Right lobe of liver (tissue), 6 donors: Measurements from ENCODE around the gene DCHS2. TPM values are rescaled to one million over a fixed set of nuclear protein-coding genes. Genes with fewer than 3 reads are reported as not detected.

Experiments used
- ATAC-seq, 4 donors: fragments of 200-7000 bp; cut with Tn5 transposase; one replicate each; pipeline ENCODE4 v1.9.1; 2020; ENCODE audit warnings: mild to moderate bottlenecking in 4 of 4, moderate library complexity in 4 of 4
- DNase-seq, 3 donors: peaks; one replicate each; pipeline ENCODE4 v3.0.0-alpha.2; 2020
- H3K27ac ChIP-seq, 3 donors: fragments of 200-600 bp; one replicate each; pipeline ENCODE4 v1.8.0; 2022
- H3K27me3 ChIP-seq, 2 donors: fragments of 200-600 bp; one replicate each; pipeline ENCODE4 v1.8.0; 2022
- H3K36me3 ChIP-seq, 4 donors: fragments of 200-600 bp; sonication (generic) in 1 of 4; one replicate each; pipeline versions ENCODE4 v1.5.1 to v1.8.0; 2017 to 2022; ENCODE audit warnings: control low read depth in 1 of 4
- H3K4me1 ChIP-seq, 4 donors: fragments of 200-600 bp; sonication (generic) in 1 of 4; one replicate each; pipeline versions ENCODE4 v1.5.1 to v1.8.0; 2017 to 2022; ENCODE audit warnings: control low read depth in 1 of 4
- H3K4me3 ChIP-seq, 3 donors: fragments of 200-600 bp; one replicate each; pipeline ENCODE4 v1.8.0; 2022
- H3K9me3 ChIP-seq, 4 donors: fragments of 200-600 bp; sonication (generic) in 1 of 4; one replicate each; pipeline versions ENCODE4 v1.5.1 to v1.8.0; 2017 to 2022; ENCODE audit warnings: control low read depth in 1 of 4
- CTCF ChIP-seq, 4 donors: fragments of 200-600 bp in 3 of 4; fragments of 450-650 bp in 1 of 4; IDR thresholded peaks; one replicate each; pipeline versions ENCODE4 v1.5.1 to v1.8.0; 2016 to 2022; ENCODE audit warnings: antibody characterized with exemption in 4 of 4, mild to moderate bottlenecking in 2 of 4
- POLR2A ChIP-seq: fragments of 450-650 bp; IDR thresholded peaks from one replicate; pipeline ENCODE4 v1.6.1; 2017; ENCODE audit warnings: antibody characterized with exemption, mild to moderate bottlenecking
- WGBS: methylation state at CpG from one replicate; pipeline ENCODE4 v1.1.6; 2018; ENCODE audit warnings: low coverage, low lambda C conversion rate; ENCODE audit not compliant: insufficient coverage; ENCODE audit errors: missing lambda C conversion rate; 5-methylcytosine and 5-hydroxymethylcytosine counted together
- intact Hi-C, 2 donors: fragments of 100-400 bp; cut with DNase I; formaldehyde crosslinking; loops; one replicate each; pipeline versions ENCODE4 v1.11.2 to v1.14.1; 2022
- total RNA-seq, 6 experiments: library from RNA; depleted of rRNA in 2 of 6; stranded (reverse); fragments of >200 nt in 2 of 6; fragmentation: NEBNext Ultra II Directional in 3 of 6; extraction: Animal tissue kit (Norgen Biotek cat#: 25700) in 3 of 6; gene quantifications; one replicate each; pipeline versions ENCODE4 v1.1.0 to v1.2.4, GENCODE V29; 2016 to 2023
- donor health status: DM: no; HTN: yes; CAD: no.
- donor health status: DM: no; HTN: no; CAD: no.
- donor health status: DM: no; HTN: no; CAD: no.
- donor health status: DM: no; HTN: yes; CAD: no.
- donor health status: DM: no; HTN: yes; CAD: no.

Gene DCHS2
- total RNA-seq, 6 experiments from 2014 or later = 0.07 to 0.37 (median 0.12) TPM; not detected in 1

GRCh38 chr4:154189346-154189745, 302.3 kb downstream of the DCHS2 start:
- 43% methylated on average over 4 of the region's 4 CpGs for WGBS
- DNase-seq = no peak
- Histone ChIP-seq H3K27me3 (no peaks in the 10 kb centered on the region), H3K9me3 (no peaks in the 10 kb centered on the region), H3K36me3 (no peaks in the 10 kb centered on the region), H3K4me3 (no peak overlapping the region), H3K4me1 (no peaks in the 10 kb centered on the region), H3K27ac (no peak overlapping the region)
- intact Hi-C loops = no loop called here
- TF ChIP-seq POLR2A (no peak), CTCF (IDR thresholded peaks at IDR 0.05) (no peak)
- no peak for ATAC-seq

GRCh38 chr4:154186888-154187287, 304.7 kb downstream of the DCHS2 start:
- no peaks in the 10 kb centered on the region for H3K36me3 ChIP-seq
- TF ChIP-seq POLR2A (no peak), CTCF (IDR thresholded peaks at IDR 0.05) (no peak)
- H3K9me3 ChIP-seq = no peaks in the 10 kb centered on the region
- no peak overlapping the region for H3K4me3 ChIP-seq
- intact Hi-C loops = no loop called here
- H3K4me1 ChIP-seq = no peaks in the 10 kb centered on the region
- DNase-seq = no peak
- WGBS = 57% methylated on average over 2 of the region's 3 CpGs
- H3K27me3 ChIP-seq = no peaks in the 10 kb centered on the region
- ATAC-seq = no peak
- no peak overlapping the region for H3K27ac ChIP-seq

GRCh38 chr4:154186035-154186434, 305.6 kb downstream of the DCHS2 start:
- no peak overlapping the region for H3K27ac ChIP-seq
- no peak for ATAC-seq

GRCh38 chr4:154184238-154184637, 307.4 kb downstream of the DCHS2 start:
- no peaks in the 10 kb centered on the region for H3K36me3 ChIP-seq
- H3K27ac ChIP-seq = no peak overlapping the region
- no peaks in the 10 kb centered on the region for H3K4me1 ChIP-seq
- intact Hi-C loops = no loop called here
- no peak for TF ChIP-seq POLR2A
- TF ChIP-seq CTCF (IDR thresholded peaks at IDR 0.05) = no peak
- no peak for DNase-seq
- H3K27me3 ChIP-seq = no peaks in the 10 kb centered on the region
- 37% methylated on average over 6 of the region's 6 CpGs for WGBS
- H3K9me3 ChIP-seq = no peaks in the 10 kb centered on the region
- H3K4me3 ChIP-seq = no peak overlapping the region
- ATAC-seq = no peak

More at GRCh38 chr4:154186035-154186434, 305.6 kb downstream of the DCHS2 start:
- Histone ChIP-seq H3K36me3 (no peaks in the 10 kb centered on the region), H3K4me3 (no peak overlapping the region), H3K4me1 (no peaks in the 10 kb centered on the region), H3K27me3 (no peaks in the 10 kb centered on the region), H3K9me3 (no peaks in the 10 kb centered on the region)
- intact Hi-C loops = no loop called here
- no peak for DNase-seq
- 79% methylated on average over 3 of the region's 6 CpGs for WGBS
- TF ChIP-seq POLR2A (no peak), CTCF (IDR thresholded peaks at IDR 0.05) (no peak)

GRCh38 chr4:154183264-154183663, 308.3 kb downstream of the DCHS2 start:
- Histone ChIP-seq H3K36me3 (no peaks in the 10 kb centered on the region), H3K4me3 (no peak overlapping the region), H3K9me3 (no peaks in the 10 kb centered on the region), H3K27me3 (no peaks in the 10 kb centered on the region), H3K4me1 (no peaks in the 10 kb centered on the region), H3K27ac (no peak overlapping the region)
- DNase-seq (no peak), ATAC-seq (no peak)
- TF ChIP-seq CTCF (IDR thresholded peaks at IDR 0.05) (no peak), POLR2A (no peak)
- intact Hi-C loops = no loop called here
- 100% methylated on average over 1 of the region's 1 CpG for WGBS
